HFFc6 (cell line): ENCODE results near the gene PLA2G2E. TPM values are rescaled to one million over a fixed set of nuclear protein-coding genes. Genes with fewer than 3 reads are reported as not detected.
A peak's percentile ranks its signal among the peaks of the same experiment; 100 is the strongest.
"Not testable (repeated sequence)": the region's sequence is repeated elsewhere in the genome, so short reads cannot be mapped to it uniquely, and the experiment has no call there.

Source experiments
- DNase-seq: peaks from one replicate; pipeline ENCODE4 v3.0.0-alpha.2; 2018
- H3K27ac Mint-ChIP-seq: 2 replicates; pipeline ENCODE4 v1.8.0; 2020; ENCODE audit warnings: mild to moderate bottlenecking, mixed read lengths
- H3K27me3 Mint-ChIP-seq: 2 replicates; pipeline ENCODE4 v1.8.0; 2021; ENCODE audit warnings: mild to moderate bottlenecking, moderate library complexity, mixed read lengths; ENCODE audit not compliant: insufficient read depth
- H3K36me3 Mint-ChIP-seq: 2 replicates; pipeline ENCODE4 v1.8.0; 2021; ENCODE audit warnings: low read depth, mixed read lengths
- H3K4me1 Mint-ChIP-seq: 2 replicates; pipeline ENCODE4 v1.8.0; 2020; ENCODE audit warnings: low read depth, mixed read lengths
- H3K4me3 Mint-ChIP-seq: 2 replicates; pipeline ENCODE4 v1.8.0; 2020; ENCODE audit warnings: mild to moderate bottlenecking, moderate library complexity, mixed read lengths
- H3K9me3 Mint-ChIP-seq: 2 replicates; pipeline ENCODE4 v1.8.0; 2020; ENCODE audit warnings: mild to moderate bottlenecking, mixed read lengths
- total RNA-seq, 6 experiments: library from RNA; stranded (reverse); fragmentation: NEBNext Ultra II Directional; extraction: Animal tissue kit (Norgen Biotek cat#: 25700); gene quantifications; 2 replicates in 1 of 6; 3 replicates in 5 of 6; pipeline ENCODE4 v1.2.3, GENCODE V29; 2021
- TF ChIP-seq, protein P1 (sequence below): fragments of 200-600 bp; sonication (generic); IDR thresholded peaks from 2 replicates; pipeline ENCODE4 v1.5.0; 2021; ENCODE audit warnings: antibody characterized with exemption, mild to moderate bottlenecking

Gene PLA2G2E
- total RNA-seq, 6 experiments from 2014 or later = not detected

DNA sequence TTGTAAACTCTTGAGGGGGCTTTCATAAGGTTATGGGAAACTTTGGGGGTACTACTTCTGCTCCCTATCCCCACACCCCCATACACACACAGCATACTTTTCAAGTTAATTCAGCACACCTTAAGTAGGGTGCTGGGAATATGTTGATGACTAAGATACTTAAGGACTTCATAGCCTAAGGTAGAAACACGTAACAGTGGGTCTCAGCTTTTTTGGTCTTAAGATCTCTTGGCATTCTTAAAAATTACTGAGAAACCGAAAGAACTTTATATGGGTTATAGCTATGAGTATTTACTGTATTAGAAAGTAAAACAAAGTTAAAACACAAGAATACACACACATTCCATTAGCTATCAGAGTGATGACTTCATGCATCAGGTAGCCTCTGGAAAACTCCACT lies 39.1 kb downstream of the PLA2G2E start:
- H3K4me3 Mint-ChIP-seq = peak overlapping the region; percentile 91

DNA sequence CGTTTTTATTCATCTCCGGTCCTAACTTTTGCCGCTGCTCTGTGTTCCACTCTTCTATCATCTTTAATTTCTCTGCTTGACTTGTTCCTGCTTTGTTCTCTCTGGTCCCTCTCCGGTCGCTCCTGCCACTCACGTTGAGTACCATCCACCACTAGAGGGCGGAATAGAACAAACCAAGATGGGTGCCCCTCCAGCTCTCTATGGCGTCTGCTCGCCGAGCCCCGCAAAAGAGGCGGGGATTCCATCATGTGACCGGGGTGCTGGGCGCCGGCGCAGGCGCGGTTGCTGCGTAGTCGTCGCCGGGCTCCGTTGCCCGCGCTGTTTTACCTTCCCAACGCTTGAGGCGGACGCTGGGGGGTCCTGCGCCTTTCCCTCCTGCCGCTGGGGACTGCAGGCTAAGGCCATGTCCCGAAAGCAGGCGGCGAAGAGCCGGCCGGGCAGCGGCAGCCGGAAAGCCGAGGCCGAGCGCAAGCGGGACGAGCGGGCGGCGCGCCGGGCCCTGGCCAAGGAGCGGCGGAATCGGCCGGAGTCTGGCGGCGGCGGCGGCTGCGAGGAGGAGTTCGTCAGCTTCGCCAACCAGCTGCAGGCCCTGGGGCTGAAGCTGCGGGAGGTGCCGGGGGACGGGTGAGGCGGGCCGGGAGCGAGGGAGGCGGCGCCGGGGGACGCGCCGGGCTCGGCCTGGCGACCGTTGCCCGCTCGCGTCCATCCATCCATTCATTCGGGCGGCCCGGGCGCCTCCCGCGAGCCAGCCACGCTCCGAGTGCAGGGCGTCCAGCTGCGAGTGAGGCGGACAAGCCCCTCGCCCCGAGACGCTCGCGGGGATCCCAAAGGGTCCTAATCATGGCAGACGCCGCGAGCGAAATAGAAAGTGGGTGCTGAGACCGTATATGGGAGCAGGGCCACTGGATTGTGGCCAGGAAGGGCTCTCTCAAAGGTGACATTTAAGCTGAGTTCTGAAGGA lies 41.0 kb downstream of the PLA2G2E start, which contains the start of gene OTUD3:
Gene OTUD3, plus strand, starts transcription at position 285 of the 961 bp plus-strand sequence. Its CDS starts 119 bp downstream, at position 404.
- peak; percentile 96 for DNase-seq
- Mint-ChIP-seq H3K9me3 (no peaks in the 10 kb centered on the region), H3K4me3 (peak within 1 kb of the TSS; percentile 91), H3K27me3 (no peaks in the 10 kb centered on the region; the same call in 1 of the 2 replicates), H3K4me1 (peaks cover 53% of the 10 kb centered on the region), H3K36me3 (peaks cover 6% of the 10 kb centered on the region; the same call in 1 of the 2 replicates), H3K27ac (peak within 1 kb of the TSS; percentile 76)
- TF ChIP-seq, protein P1, sequence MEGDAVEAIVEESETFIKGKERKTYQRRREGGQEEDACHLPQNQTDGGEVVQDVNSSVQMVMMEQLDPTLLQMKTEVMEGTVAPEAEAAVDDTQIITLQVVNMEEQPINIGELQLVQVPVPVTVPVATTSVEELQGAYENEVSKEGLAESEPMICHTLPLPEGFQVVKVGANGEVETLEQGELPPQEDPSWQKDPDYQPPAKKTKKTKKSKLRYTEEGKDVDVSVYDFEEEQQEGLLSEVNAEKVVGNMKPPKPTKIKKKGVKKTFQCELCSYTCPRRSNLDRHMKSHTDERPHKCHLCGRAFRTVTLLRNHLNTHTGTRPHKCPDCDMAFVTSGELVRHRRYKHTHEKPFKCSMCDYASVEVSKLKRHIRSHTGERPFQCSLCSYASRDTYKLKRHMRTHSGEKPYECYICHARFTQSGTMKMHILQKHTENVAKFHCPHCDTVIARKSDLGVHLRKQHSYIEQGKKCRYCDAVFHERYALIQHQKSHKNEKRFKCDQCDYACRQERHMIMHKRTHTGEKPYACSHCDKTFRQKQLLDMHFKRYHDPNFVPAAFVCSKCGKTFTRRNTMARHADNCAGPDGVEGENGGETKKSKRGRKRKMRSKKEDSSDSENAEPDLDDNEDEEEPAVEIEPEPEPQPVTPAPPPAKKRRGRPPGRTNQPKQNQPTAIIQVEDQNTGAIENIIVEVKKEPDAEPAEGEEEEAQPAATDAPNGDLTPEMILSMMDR = peak; percentile 96

More for the DNA sequence above, 39.1 kb downstream of the PLA2G2E start:
- peaks cover 9% of the 10 kb centered on the region; the same call in 1 of the 2 replicates for H3K36me3 Mint-ChIP-seq
- H3K4me1 Mint-ChIP-seq = peaks cover 58% of the 10 kb centered on the region
- no peaks in the 10 kb centered on the region for H3K27me3 Mint-ChIP-seq
- H3K9me3 Mint-ChIP-seq = no peaks in the 10 kb centered on the region
- DNase-seq = no peak
- H3K27ac Mint-ChIP-seq = 0 out of 2 replicates have a peak overlapping the region, but pooled peaks have one; percentile 76
- TF ChIP-seq, protein P1 = no peak

DNA sequence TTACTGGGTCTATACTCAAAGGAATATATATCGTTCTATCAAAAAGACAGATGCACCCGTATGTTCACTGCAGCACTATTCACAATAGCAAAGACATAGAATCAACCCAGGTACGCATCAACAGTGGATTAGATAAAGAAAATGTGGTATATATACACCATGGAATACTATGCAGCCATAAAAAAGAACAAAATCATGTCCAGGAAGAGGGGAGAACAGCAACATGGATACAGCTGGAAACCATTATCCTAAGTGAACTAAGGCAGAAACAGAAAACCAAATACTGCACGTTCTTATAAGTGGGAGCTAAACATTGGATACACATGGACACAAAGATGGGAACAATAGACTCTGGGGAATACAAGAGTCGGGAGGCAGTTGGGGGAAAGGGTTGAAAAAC lies 42.6 kb downstream of the PLA2G2E start:
- not testable (repeated sequence) for DNase-seq, H3K27me3 Mint-ChIP-seq, H3K36me3 Mint-ChIP-seq, H3K27ac Mint-ChIP-seq, H3K4me3 Mint-ChIP-seq, H3K9me3 Mint-ChIP-seq
- H3K4me1 Mint-ChIP-seq = peaks cover 48% of the 10 kb centered on the region

DNA sequence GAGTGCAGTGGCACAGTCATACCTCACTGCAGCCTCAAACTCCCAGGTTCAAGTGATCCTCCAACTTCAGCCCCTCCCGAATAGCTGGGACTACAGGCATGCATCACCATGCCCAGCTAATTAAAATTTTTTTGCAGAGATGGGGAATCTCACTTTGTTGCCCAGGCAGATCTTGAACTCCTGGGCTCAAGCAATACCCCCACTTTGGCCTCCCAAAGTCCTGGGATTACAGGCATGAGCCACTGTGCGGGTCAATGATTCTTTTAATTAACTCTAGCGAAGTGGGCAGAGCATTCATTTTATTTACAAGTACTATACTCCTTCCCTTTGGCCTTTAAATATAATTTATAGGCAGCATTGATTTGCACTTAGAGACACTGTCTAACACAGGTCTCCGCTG lies 43.8 kb downstream of the PLA2G2E start:
- H3K27ac Mint-ChIP-seq = no peak overlapping the region

DNA sequence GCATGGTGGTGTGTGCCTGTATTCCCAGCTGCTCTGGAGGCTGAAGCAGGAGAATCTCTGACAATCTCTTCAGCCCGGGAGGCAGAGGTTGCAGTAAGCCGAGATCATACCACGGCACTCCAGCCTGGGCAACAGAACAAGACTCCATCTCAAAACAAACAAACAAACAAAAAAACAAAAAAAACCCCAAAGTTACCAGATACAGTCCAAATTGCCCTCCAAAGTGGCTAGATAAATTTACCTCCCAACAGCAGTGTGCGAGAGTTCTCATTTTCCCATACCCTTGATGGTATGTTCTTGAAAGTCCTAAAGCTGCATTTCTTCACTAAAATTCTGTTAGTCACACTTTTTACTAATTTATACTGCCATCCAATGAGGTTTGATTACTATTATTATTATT lies 44.2 kb downstream of the PLA2G2E start:
- Mint-ChIP-seq H3K4me1 (peaks cover 37% of the 10 kb centered on the region), H3K4me3 (no peak overlapping the region), H3K36me3 (no peaks in the 10 kb centered on the region), H3K27ac (no peak overlapping the region), H3K27me3 (no peaks in the 10 kb centered on the region; the same call in 1 of the 2 replicates), H3K9me3 (no peaks in the 10 kb centered on the region)
- DNase-seq = no peak
- TF ChIP-seq, protein P1 = no peak

More for the DNA sequence above, 43.8 kb downstream of the PLA2G2E start:
- Mint-ChIP-seq H3K4me1 (peaks cover 41% of the 10 kb centered on the region), H3K27me3 (no peaks in the 10 kb centered on the region; the same call in 1 of the 2 replicates), H3K36me3 (no peaks in the 10 kb centered on the region; the same call in 1 of the 2 replicates), H3K9me3 (no peaks in the 10 kb centered on the region), H3K4me3 (no peak overlapping the region)
- no peak for DNase-seq
- TF ChIP-seq, protein P1 = no peak

DNA sequence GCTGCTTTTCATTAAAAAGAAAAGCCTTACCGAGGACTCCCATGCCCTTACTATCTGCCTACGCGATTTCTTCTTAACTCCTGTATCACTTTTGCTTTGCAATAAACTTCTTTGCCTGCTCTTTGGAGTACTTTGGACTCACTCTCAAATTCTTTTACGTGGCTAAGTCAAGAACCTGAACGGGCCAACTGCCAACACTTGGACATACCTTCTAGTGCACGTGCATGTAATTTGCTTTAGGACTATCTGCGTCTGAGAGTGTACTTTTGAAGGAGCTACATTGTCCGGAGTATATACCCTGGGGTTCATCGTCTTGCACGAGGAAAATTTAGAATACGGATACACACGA lies 44.8 kb downstream of the PLA2G2E start:
- TF ChIP-seq, protein P1 = no peak
- DNase-seq = no peak
- Mint-ChIP-seq H3K36me3 (no peaks in the 10 kb centered on the region), H3K27me3 (peaks cover 2% of the 10 kb centered on the region), H3K9me3 (no peaks in the 10 kb centered on the region), H3K4me1 (peaks cover 31% of the 10 kb centered on the region), H3K27ac (no peak overlapping the region), H3K4me3 (no peak overlapping the region)
